ENCODE results near the gene NWD2.

GRCh38 chr4:37389967-37390580 is 145.5 kb downstream of the NWD2 start:
- TF ChIP-seq RCOR1 (conservative IDR thresholded peaks at IDR 0.05; ENCODE audit: low read depth, low read length) (no peak), POLR2AphosphoS5 (IDR thresholded peaks at IDR 0.05; ENCODE audit: low read length) (no peak), EZH2 (IDR thresholded peaks at IDR 0.05; ENCODE audit: borderline replicate concordance, control insufficient read depth, low read depth, low read length) (no peak), STAT3 (IDR thresholded peaks at IDR 0.05; ENCODE audit: low read depth, low read length) (no peak), SP1 (IDR thresholded peaks at IDR 0.05; ENCODE audit: low read depth, low read length) (no peak), MTA2 (IDR thresholded peaks at IDR 0.05; ENCODE audit: low read depth) (no peak), SMC3 (IDR thresholded peaks at IDR 0.05; ENCODE audit: borderline replicate concordance, low read length) (peak; percentile 54; the same call in 1 of the 2 replicates)
